SU-DHL-6 (cell line): ENCODE data around the gene TEAD1.

Experiments used
- H2AFZ ChIP-seq: fragments of 200-600 bp; sonication (generic); 2 replicates; pipeline ENCODE4 v1.6.1; 2014; ENCODE audit warnings: low read depth, mild to moderate bottlenecking, moderate library complexity, mixed read lengths, antibody characterized with exemption, low read length; ENCODE audit not compliant: severe bottlenecking
- H3F3A ChIP-seq: fragments of 200-600 bp; shearing (Covaris generic); 2 replicates; pipeline ENCODE4 v1.6.0; 2016; ENCODE audit warnings: antibody characterized with exemption, mild to moderate bottlenecking; ENCODE audit not compliant: insufficient read depth
- H3K27ac ChIP-seq: fragments of 200-600 bp; sonication (generic); 2 replicates; pipeline ENCODE4 v1.5.1; 2016; ENCODE audit warnings: low read depth, mild to moderate bottlenecking, low read length, moderate library complexity, mixed read lengths
- H3K27me3 ChIP-seq: fragments of 200-600 bp; sonication (generic), shearing (Covaris generic); 2 replicates; pipeline ENCODE4 v1.6.0; 2014; ENCODE audit warnings: mild to moderate bottlenecking, low read length
- H3K36me3 ChIP-seq: fragments of 200-600 bp; sonication (generic); 2 replicates; pipeline ENCODE4 v1.6.1; 2014; ENCODE audit warnings: mild to moderate bottlenecking, low read length, mixed read lengths
- H3K4me2 ChIP-seq: fragments of 300-600, 200-600 bp; shearing (Covaris generic), sonication (generic); 2 replicates; pipeline ENCODE4 v1.6.0; 2014; ENCODE audit warnings: low read length, low read depth, mild to moderate bottlenecking; ENCODE audit not compliant: poor library complexity, severe bottlenecking
- H3K4me3 ChIP-seq: fragments of 200-600 bp; sonication (generic); 2 replicates; pipeline ENCODE4 v1.5.1; 2014; ENCODE audit warnings: antibody characterized with exemption, low read length, mild to moderate bottlenecking, mixed read lengths; ENCODE audit not compliant: insufficient read depth, poor library complexity, severe bottlenecking
- H3K79me2 ChIP-seq: fragments of 200-600 bp; sonication (generic); 2 replicates; pipeline ENCODE4 v1.6.1; 2014; ENCODE audit warnings: mild to moderate bottlenecking, low read length, moderate library complexity; ENCODE audit not compliant: insufficient read depth
- H3K9ac ChIP-seq: fragments of 200-600 bp; sonication (generic); 2 replicates; pipeline ENCODE4 v1.7.0; 2014; ENCODE audit warnings: mild to moderate bottlenecking, low read length
- H3K9me2 ChIP-seq: fragments of 200-600 bp; sonication (generic); replicated peaks from 2 replicates; pipeline ENCODE4 v1.6.1; 2014; ENCODE audit warnings: low read length; ENCODE audit not compliant: insufficient read depth
- H3K9me3 ChIP-seq: fragments of 200-600 bp; sonication (generic); 2 replicates; pipeline ENCODE4 v1.6.1; 2014; ENCODE audit warnings: low read length, mixed read lengths; ENCODE audit not compliant: insufficient read depth
- H4K20me1 ChIP-seq: fragments of 200-600 bp; sonication (generic); 2 replicates; pipeline ENCODE4 v1.6.1; 2014; ENCODE audit warnings: low read depth, mild to moderate bottlenecking, antibody characterized with exemption, low read length, moderate library complexity, mixed read lengths
- CTCF ChIP-seq: fragments of 200-600 bp; sonication (generic); IDR thresholded peaks from one replicate; pipeline ENCODE4 v1.5.1; 2017; ENCODE audit warnings: antibody characterized with exemption, mild to moderate bottlenecking, low read length, moderate library complexity; ENCODE audit not compliant: insufficient read depth, poor library complexity, severe bottlenecking
- EZH2phosphoT487 ChIP-seq: fragments of 200-600 bp; sonication (generic), shearing (Covaris generic); conservative IDR thresholded peaks from 2 replicates; pipeline ENCODE4 v1.6.1; 2018; ENCODE audit warnings: mild to moderate bottlenecking, antibody characterized with exemption, low read length, moderate library complexity, mixed read lengths

The TEAD1 gene

GRCh38 chr11:12902791-12903486, 228.7 kb downstream of the TEAD1 start:
- Histone ChIP-seq H3K79me2 (no peaks in the 10 kb centered on the region), H3K4me3 (no peak overlapping the region), H3K9me2 (no peaks in the 10 kb centered on the region), H4K20me1 (no peaks in the 10 kb centered on the region), H3K27ac (no peak overlapping the region), H3K36me3 (no peaks in the 10 kb centered on the region), H3K27me3 (no peaks in the 10 kb centered on the region), H3K9me3 (no peaks in the 10 kb centered on the region), H3F3A (no peaks in the 10 kb centered on the region), H2AFZ (no peak overlapping the region), H3K9ac (no peak overlapping the region), H3K4me2 (no peak overlapping the region)
- TF ChIP-seq CTCF (no peak), EZH2phosphoT487 (no peak)

- H3K27ac ChIP-seq = no peak overlapping the region
- H4K20me1 ChIP-seq = no peaks in the 10 kb centered on the region
- no peaks in the 10 kb centered on the region for H3K9me2 ChIP-seq
- H2AFZ ChIP-seq = no peak overlapping the region
- no peaks in the 10 kb centered on the region for H3K79me2 ChIP-seq
- no peak overlapping the region for H3K9ac ChIP-seq
- H3K36me3 ChIP-seq = no peaks in the 10 kb centered on the region
- no peaks in the 10 kb centered on the region for H3K9me3 ChIP-seq
- no peaks in the 10 kb centered on the region for H3F3A ChIP-seq
- TF ChIP-seq EZH2phosphoT487 (no peak), CTCF (no peak)
- H3K27me3 ChIP-seq = no peaks in the 10 kb centered on the region
- H3K4me2 ChIP-seq = no peak overlapping the region
- H3K4me3 ChIP-seq = no peak overlapping the region
Measured at GRCh38 chr11:12905435-12905834, 231.2 kb downstream of the TEAD1 start.

- no peak overlapping the region for H2AFZ ChIP-seq
- no peaks in the 10 kb centered on the region for H3K36me3 ChIP-seq
- no peaks in the 10 kb centered on the region for H3K9me2 ChIP-seq
- no peak overlapping the region for H3K27ac ChIP-seq
- no peaks in the 10 kb centered on the region for H3F3A ChIP-seq
- no peaks in the 10 kb centered on the region for H3K79me2 ChIP-seq
- no peak overlapping the region for H3K4me3 ChIP-seq
- H3K9me3 ChIP-seq = no peaks in the 10 kb centered on the region
- H3K4me2 ChIP-seq = no peak overlapping the region
- H4K20me1 ChIP-seq = no peaks in the 10 kb centered on the region
- no peak for TF ChIP-seq EZH2phosphoT487
- no peak for TF ChIP-seq CTCF
- no peaks in the 10 kb centered on the region for H3K27me3 ChIP-seq
- H3K9ac ChIP-seq = no peak overlapping the region
Measured at GRCh38 chr11:12906501-12906900, 232.3 kb downstream of the TEAD1 start.
